ENCODE measurements around the gene PTPRM. TPM values are rescaled to one million over a fixed set of nuclear protein-coding genes. Genes with fewer than 3 reads are reported as not detected.

PTPRM gene
- total RNA-seq, 2 donors from 2014 or later = 80.1 to 106 TPM

GRCh38 chr18:7775128-7775527, 208.0 kb downstream of the PTPRM start:
- Histone ChIP-seq H3K9me3 (no peaks in the 10 kb centered on the region), H3K36me3 (peaks cover 4% of the 10 kb centered on the region), H3K27ac (no peak overlapping the region), H3K4me1 (peaks cover 0 to 23% of the 10 kb centered on the region in 2 donors), H3K4me3 (no peak overlapping the region), H3K27me3 (no peaks in the 10 kb centered on the region)
- no peak for TF ChIP-seq CTCF (IDR thresholded peaks at IDR 0.05)
- no peak for DNase-seq (ENCODE audit: low spot score)

GRCh38 chr18:7775843-7776242, 208.7 kb downstream of the PTPRM start:
- no peak overlapping the region for H3K27ac ChIP-seq
- H3K4me3 ChIP-seq = no peak overlapping the region
- no peak for DNase-seq (ENCODE audit: low spot score)
- peaks cover 0 to 16% of the 10 kb centered on the region in 2 donors for H3K4me1 ChIP-seq
- TF ChIP-seq CTCF (IDR thresholded peaks at IDR 0.05) = no peak
- no peaks in the 10 kb centered on the region for H3K27me3 ChIP-seq
- H3K9me3 ChIP-seq = no peaks in the 10 kb centered on the region
- H3K36me3 ChIP-seq = peaks cover 4% of the 10 kb centered on the region

GRCh38 chr18:7778181-7778580, 211.1 kb downstream of the PTPRM start:
- H3K9me3 ChIP-seq = no peaks in the 10 kb centered on the region
- no peak for DNase-seq (ENCODE audit: low spot score)
- TF ChIP-seq CTCF (IDR thresholded peaks at IDR 0.05) = no peak

DNA sequence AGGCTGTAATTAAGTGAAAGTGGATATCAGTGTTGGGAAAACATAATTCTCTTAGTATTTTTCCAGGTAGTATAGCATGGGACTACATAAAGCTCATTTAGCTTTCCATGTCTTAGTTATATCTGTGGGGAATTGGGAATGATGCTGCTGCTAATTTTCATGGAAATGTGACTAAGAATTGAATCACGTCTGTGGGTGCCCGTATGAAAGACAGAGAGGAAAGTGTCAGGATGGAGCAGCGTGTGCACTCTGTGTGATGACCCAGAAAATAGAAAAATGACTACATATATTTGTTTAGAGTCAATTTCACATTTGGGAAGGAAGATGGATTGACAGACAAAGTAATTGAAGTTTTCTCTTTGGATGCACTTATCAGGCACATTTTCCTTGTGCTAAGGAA, 212.1 kb downstream of the PTPRM start:
- Histone ChIP-seq H3K4me3 (no peak overlapping the region), H3K4me1 (no peaks in the 10 kb centered on the region), H3K27me3 (no peaks in the 10 kb centered on the region), H3K9me3 (no peaks in the 10 kb centered on the region), H3K27ac (no peak overlapping the region), H3K36me3 (peaks cover 4% of the 10 kb centered on the region)
- no peak for TF ChIP-seq CTCF (IDR thresholded peaks at IDR 0.05)
- no peak for DNase-seq (ENCODE audit: low spot score)

More at GRCh38 chr18:7778181-7778580, 211.1 kb downstream of the PTPRM start:
- H3K4me1 ChIP-seq = no peaks in the 10 kb centered on the region
- H3K27me3 ChIP-seq = no peaks in the 10 kb centered on the region
- peaks cover 4% of the 10 kb centered on the region for H3K36me3 ChIP-seq
- no peak overlapping the region for H3K4me3 ChIP-seq
- H3K27ac ChIP-seq = no peak overlapping the region

GRCh38 chr18:7784171-7784570, 217.1 kb downstream of the PTPRM start:
- H3K36me3 ChIP-seq = no peaks in the 10 kb centered on the region
- no peak for TF ChIP-seq CTCF (IDR thresholded peaks at IDR 0.05)

DNA sequence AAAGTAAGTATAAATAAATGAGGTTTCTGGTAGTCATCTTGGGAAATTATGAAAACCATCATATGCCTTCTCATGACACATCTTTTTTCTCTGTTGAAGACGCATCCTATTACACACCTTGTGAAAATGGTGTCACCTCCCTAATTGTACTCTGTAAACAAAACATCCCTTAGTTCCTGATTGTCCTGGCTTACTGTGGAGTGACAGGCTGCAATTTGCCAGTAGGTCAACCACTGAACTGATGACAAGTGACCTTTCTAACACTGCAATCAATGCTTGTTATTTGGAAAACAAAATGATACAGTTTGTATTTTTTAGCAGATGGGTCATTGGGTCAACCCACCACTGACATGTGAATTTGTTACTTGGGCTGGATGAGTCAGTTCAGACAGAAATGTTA, 219.5 kb downstream of the PTPRM start:
- no peak overlapping the region for H3K4me3 ChIP-seq
- no peak for DNase-seq (ENCODE audit: low spot score)
- H3K4me1 ChIP-seq = peaks cover 0 to 11% of the 10 kb centered on the region in 2 donors
- no peak overlapping the region for H3K27ac ChIP-seq
- TF ChIP-seq CTCF (IDR thresholded peaks at IDR 0.05) = no peak
- no peaks in the 10 kb centered on the region for H3K27me3 ChIP-seq
- H3K9me3 ChIP-seq = no peaks in the 10 kb centered on the region
- H3K36me3 ChIP-seq = no peaks in the 10 kb centered on the region

More at GRCh38 chr18:7784171-7784570, 217.1 kb downstream of the PTPRM start:
- no peak for DNase-seq (ENCODE audit: low spot score)
- no peaks in the 10 kb centered on the region for H3K27me3 ChIP-seq
- H3K27ac ChIP-seq = no peak overlapping the region
- no peaks in the 10 kb centered on the region for H3K9me3 ChIP-seq
- H3K4me1 ChIP-seq = no peaks in the 10 kb centered on the region
- H3K4me3 ChIP-seq = no peak overlapping the region

All from right atrium auricular region (tissue), 2 donors.